Ovary (tissue), 3 donors: ENCODE results near the gene CDC26.

Experiments used
- EP300 ChIP-seq: sonication (generic); formaldehyde crosslinking; IDR thresholded peaks from one replicate; pipeline ENCODE4 v1.6.1; 2017; ENCODE audit warnings: antibody characterized with exemption
- POLR2A ChIP-seq: fragments of 450-650 bp; IDR thresholded peaks from one replicate; pipeline ENCODE4 v1.6.1; 2017; ENCODE audit warnings: antibody characterized with exemption, mild to moderate bottlenecking, moderate library complexity
- TF ChIP-seq, protein P1 (sequence below), 3 donors: fragments of 450-650 bp in 2 of 3; fragments of 200-600 bp in 1 of 3; IDR thresholded peaks; one replicate each; pipeline versions ENCODE4 v1.5.1 to v1.8.0; 2016 to 2022; ENCODE audit warnings: antibody characterized with exemption in 3 of 3, mild to moderate bottlenecking in 1 of 3
- donor health status: DM: no; HTN: no; CAD: no.

DNA sequence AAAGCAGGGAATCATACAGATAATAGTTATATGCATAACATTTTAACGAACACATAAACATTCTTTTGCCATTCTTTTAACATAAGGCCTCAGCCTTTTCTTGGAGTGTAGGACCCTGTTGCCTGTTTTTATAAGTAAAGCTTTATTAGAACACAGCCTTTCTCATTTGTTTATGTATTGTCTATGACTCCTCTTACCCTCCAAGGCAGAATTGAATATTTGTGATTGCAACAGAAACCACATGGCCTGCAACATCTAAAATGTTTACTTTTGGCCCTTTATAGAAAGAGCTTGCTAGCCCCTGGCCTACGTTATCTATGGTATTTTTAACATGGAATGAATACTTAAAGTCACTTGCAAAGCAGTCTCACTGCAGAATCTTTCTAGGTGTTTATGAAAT lies 51.4 kb downstream of the CDC26 start:
- TF ChIP-seq POLR2A (no peak), EP300 (no peak)
- TF ChIP-seq, protein P1, sequence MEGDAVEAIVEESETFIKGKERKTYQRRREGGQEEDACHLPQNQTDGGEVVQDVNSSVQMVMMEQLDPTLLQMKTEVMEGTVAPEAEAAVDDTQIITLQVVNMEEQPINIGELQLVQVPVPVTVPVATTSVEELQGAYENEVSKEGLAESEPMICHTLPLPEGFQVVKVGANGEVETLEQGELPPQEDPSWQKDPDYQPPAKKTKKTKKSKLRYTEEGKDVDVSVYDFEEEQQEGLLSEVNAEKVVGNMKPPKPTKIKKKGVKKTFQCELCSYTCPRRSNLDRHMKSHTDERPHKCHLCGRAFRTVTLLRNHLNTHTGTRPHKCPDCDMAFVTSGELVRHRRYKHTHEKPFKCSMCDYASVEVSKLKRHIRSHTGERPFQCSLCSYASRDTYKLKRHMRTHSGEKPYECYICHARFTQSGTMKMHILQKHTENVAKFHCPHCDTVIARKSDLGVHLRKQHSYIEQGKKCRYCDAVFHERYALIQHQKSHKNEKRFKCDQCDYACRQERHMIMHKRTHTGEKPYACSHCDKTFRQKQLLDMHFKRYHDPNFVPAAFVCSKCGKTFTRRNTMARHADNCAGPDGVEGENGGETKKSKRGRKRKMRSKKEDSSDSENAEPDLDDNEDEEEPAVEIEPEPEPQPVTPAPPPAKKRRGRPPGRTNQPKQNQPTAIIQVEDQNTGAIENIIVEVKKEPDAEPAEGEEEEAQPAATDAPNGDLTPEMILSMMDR (IDR thresholded peaks at IDR 0.05): no peak
